H1 (cell line): ENCODE data around the gene ACAA1. TPM values are rescaled to one million over a fixed set of nuclear protein-coding genes. Genes with fewer than 3 reads are reported as not detected.

ENCODE experiments used
- JUND ChIP-seq: IDR thresholded peaks from 2 replicates; pipeline ENCODE4 v1.6.1; 2011; ENCODE audit warnings: mild to moderate bottlenecking, improper control_type of control experiment, low read length
- RAD21 ChIP-seq, 2 experiments: IDR thresholded peaks in 1 of 2; conservative IDR thresholded peaks in 1 of 2; 2 replicates each; pipeline ENCODE4 v1.6.1; 2011; ENCODE audit warnings: low read depth in 2 of 2, low read length in 2 of 2, improper control_type of control experiment in 1 of 2, inconsistent platforms in 1 of 2, mild to moderate bottlenecking in 1 of 2, moderate library complexity in 1 of 2
- RFX5 ChIP-seq: IDR thresholded peaks from 2 replicates; pipeline ENCODE4 v1.6.1; 2011; ENCODE audit warnings: low read depth, low read length, improper control_type of control experiment, borderline replicate concordance
- TAF7 ChIP-seq: optimal IDR thresholded peaks from 2 replicates; pipeline ENCODE3; 2011; ENCODE audit warnings: low read depth, mild to moderate bottlenecking, inconsistent platforms, low read length, moderate library complexity, borderline replicate concordance
- polyA plus RNA-seq, 7 experiments: library from polyadenylated mRNA; depleted of rRNA in 3 of 7; stranded (reverse) in 5 of 7; unstranded in 2 of 7; fragments of >200 nt in 5 of 7; fragments of 200-250 nt in 2 of 7; gene quantifications; 1 replicate in 5 of 7; 2 replicates in 1 of 7; 4 replicates in 1 of 7; pipeline versions ENCODE4 v1.2.1 to v1.2.3, GENCODE V29; 2011 to 2013; ENCODE audit warnings: missing spikeins in 2 of 7, mixed read lengths in 2 of 7
- total RNA-seq: library from RNA; stranded (reverse); fragmentation: NEBNext Ultra II Directional; extraction: Animal tissue kit (Norgen Biotek cat#: 25700); gene quantifications from 2 replicates; pipeline ENCODE4 v1.2.1, GENCODE V29; 2021

ACAA1 gene
- total and polyA plus RNA-seq, 2 of the 8 experiments (the other 6 are each of a cell fraction or from before 2014, with no cell fraction given): 23.1 to 34.8 TPM

GRCh38 chr3:38085943-38086324 is 51.0 kb downstream of the ACAA1 start (continued):
- no peak for TF ChIP-seq RFX5
- no peak for TF ChIP-seq RAD21 (IDR thresholded peaks at IDR 0.05 in 1 of 2, conservative IDR thresholded peaks at IDR 0.05 in 1 of 2; ENCODE audit: low read depth in 2 of 2, low read length in 2 of 2)
- TF ChIP-seq TAF7: no peak
- TF ChIP-seq JUND: no peak
